ENCODE data around the gene MAGI2.

Gene MAGI2

GRCh38 chr7:79227044-79227443 lies 226.4 kb downstream of the MAGI2 start:
- TF ChIP-seq CTCF (IDR thresholded peaks at IDR 0.05; ENCODE audit: insufficient read depth, low read length, missing control alignments) = no peak
- ChIA-PET CTCF (interaction anchor here (1.0 to 1.9 kb wide), 3 partner anchors 9 to 13 kb away, joined by 3 to 6 read pairs (median 3); no protein-coding TSS in a partner anchor), POLR2A (no interaction called here)
- peak; percentile 5 for DNase-seq (ENCODE audit: low read depth, low spot score)
- H3K4me3 ChIP-seq (ENCODE audit: low read depth, low read length) = no peak overlapping the region

GRCh38 chr7:79221211-79221610 lies 232.3 kb downstream of the MAGI2 start:
- no peak for TF ChIP-seq CTCF (IDR thresholded peaks at IDR 0.05; ENCODE audit: insufficient read depth, low read length, missing control alignments)
- ChIA-PET POLR2A (no interaction called here), CTCF (no interaction called here)
- H3K4me3 ChIP-seq (ENCODE audit: low read depth, low read length) = no peak overlapping the region
- DNase-seq (ENCODE audit: low read depth, low spot score) = no peak

GRCh38 chr7:79217976-79218626 lies 235.4 kb downstream of the MAGI2 start:
- no peak for TF ChIP-seq CTCF (IDR thresholded peaks at IDR 0.05; ENCODE audit: insufficient read depth, low read length, missing control alignments)
- POLR2A ChIA-PET = no interaction called here
- no peak for DNase-seq (ENCODE audit: low read depth, low spot score)
- CTCF ChIA-PET = interaction anchor here (1.1 to 1.4 kb wide), 3 partner anchors 9 to 51 kb away, joined by 3 to 4 read pairs (median 3); no protein-coding TSS in a partner anchor
- no peak overlapping the region for H3K4me3 ChIP-seq (ENCODE audit: low read depth, low read length)

- no peak for TF ChIP-seq CTCF (IDR thresholded peaks at IDR 0.05; ENCODE audit: insufficient read depth, low read length, missing control alignments)
- H3K4me3 ChIP-seq (ENCODE audit: low read depth, low read length) = no peak overlapping the region
- ChIA-PET POLR2A (no interaction called here), CTCF (interaction anchor here (0.9 to 1.4 kb wide), 4 partner anchors 9 to 52 kb away, joined by 3 to 4 read pairs (median 3); no protein-coding TSS in a partner anchor)
- DNase-seq (ENCODE audit: low read depth, low spot score) = no peak
Observed at GRCh38 chr7:79217468-79217867, 236.0 kb downstream of the MAGI2 start.

GRCh38 chr7:79216236-79216635 lies 237.2 kb downstream of the MAGI2 start:
- H3K4me3 ChIP-seq (ENCODE audit: low read depth, low read length) = no peak overlapping the region
- ChIA-PET CTCF (no interaction called here), POLR2A (no interaction called here)
- no peak for DNase-seq (ENCODE audit: low read depth, low spot score)
- no peak for TF ChIP-seq CTCF (IDR thresholded peaks at IDR 0.05; ENCODE audit: insufficient read depth, low read length, missing control alignments)

- CTCF ChIA-PET = no interaction called here
- H3K4me3 ChIP-seq (ENCODE audit: low read depth, low read length) = no peak overlapping the region
- no peak for DNase-seq (ENCODE audit: low read depth, low spot score)
- TF ChIP-seq CTCF (IDR thresholded peaks at IDR 0.05; ENCODE audit: insufficient read depth, low read length, missing control alignments) = no peak
- POLR2A ChIA-PET = no interaction called here
Observed at GRCh38 chr7:79212334-79212733, 241.1 kb downstream of the MAGI2 start.
